G401 (cell line): ENCODE measurements around the gene TM4SF20. TPM values are rescaled to one million over a fixed set of nuclear protein-coding genes. Genes with fewer than 3 reads are reported as not detected.

ENCODE experiments used
- DNase-seq: peaks from one replicate; pipeline ENCODE4 v3.0.0-alpha.2; 2015; ENCODE audit warnings: low spot score
- in situ Hi-C: cut with HindIII; loops from 2 replicates; pipeline ENCODE4 v1.10.0; 2016; ENCODE audit warnings: low sequenced_read_pairs, mixed read lengths
- total RNA-seq: library from RNA; depleted of rRNA; stranded (reverse); fragments of >200 nt; shearing (Covaris generic); gene quantifications from 2 replicates; pipeline ENCODE4 v1.2.3, GENCODE V29; 2014; rRNA removed

The TM4SF20 gene, protein sequence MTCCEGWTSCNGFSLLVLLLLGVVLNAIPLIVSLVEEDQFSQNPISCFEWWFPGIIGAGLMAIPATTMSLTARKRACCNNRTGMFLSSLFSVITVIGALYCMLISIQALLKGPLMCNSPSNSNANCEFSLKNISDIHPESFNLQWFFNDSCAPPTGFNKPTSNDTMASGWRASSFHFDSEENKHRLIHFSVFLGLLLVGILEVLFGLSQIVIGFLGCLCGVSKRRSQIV
- not detected in 2 replicates for total RNA-seq

GRCh38 chr2:227379095-227379494 is at the start of gene TM4SF20:
Gene TM4SF20, minus strand, starts transcription at chr2:227379306. Its CDS starts 38 bp downstream, at chr2:227379268.
- in situ Hi-C loops: no loop called here
- no peak for DNase-seq

- in situ Hi-C loops: no loop called here
- DNase-seq: no peak
These were observed 49.7 kb upstream of the TM4SF20 start for GRCh38 chr2:227428731-227429285.

- in situ Hi-C loops: no loop called here
- no peak for DNase-seq
These were observed 44.8 kb upstream of the TM4SF20 start for GRCh38 chr2:227423656-227424499.

GRCh38 chr2:227420087-227421052 is 41.3 kb upstream of the TM4SF20 start:
- in situ Hi-C loops: no loop called here
- no peak for DNase-seq

DNA sequence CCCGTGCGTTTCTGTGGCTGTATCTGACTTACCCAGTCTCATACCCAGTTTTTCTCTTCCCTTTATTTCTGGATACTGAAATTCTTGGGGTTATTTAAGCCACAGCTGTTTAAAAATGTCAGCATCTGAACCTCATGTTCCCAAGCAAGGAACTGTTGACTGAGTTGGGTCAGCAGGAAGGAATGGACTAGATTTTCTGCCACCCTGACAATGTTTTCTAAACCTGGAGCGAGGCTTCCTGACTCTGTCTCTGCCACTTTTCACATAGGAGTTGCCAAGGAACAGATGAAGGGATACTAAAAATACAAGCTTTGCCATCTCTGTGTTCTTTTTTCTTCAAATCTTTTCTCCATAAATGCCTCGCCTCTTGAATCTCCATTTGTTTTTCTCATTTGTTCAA is 37.6 kb upstream of the TM4SF20 start:
- DNase-seq: no peak
- in situ Hi-C loops: no loop called here

GRCh38 chr2:227415538-227416424 is 36.7 kb upstream of the TM4SF20 start:
- in situ Hi-C loops: no loop called here
- no peak for DNase-seq

DNA sequence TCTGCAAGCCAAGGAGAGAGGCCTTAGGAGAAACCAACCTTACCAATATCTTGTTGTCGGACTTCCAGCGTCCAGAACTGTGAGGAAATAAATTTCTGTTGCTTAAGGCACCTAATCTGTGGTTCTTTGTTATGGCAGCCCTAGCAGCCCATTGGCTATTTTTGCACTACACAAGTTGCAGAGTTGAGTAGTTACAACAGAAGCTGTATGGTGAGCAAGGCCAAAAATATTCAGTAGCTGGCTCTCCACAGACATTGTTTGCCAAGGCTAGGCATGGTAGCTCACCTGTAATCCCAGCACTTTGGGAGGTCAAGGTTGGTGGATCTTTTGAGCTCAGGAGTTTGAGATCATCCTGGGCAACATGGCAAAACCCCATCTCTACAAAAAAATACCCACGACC is 35.7 kb upstream of the TM4SF20 start:
- DNase-seq: no peak

GRCh38 chr2:227413371-227413770 is 34.3 kb upstream of the TM4SF20 start:
- in situ Hi-C loops: no loop called here
- DNase-seq: no peak

More for the DNA sequence above, 35.7 kb upstream of the TM4SF20 start:
- in situ Hi-C loops: no loop called here

GRCh38 chr2:227412877-227413276 is 33.8 kb upstream of the TM4SF20 start:
- in situ Hi-C loops: no loop called here
- DNase-seq: no peak

DNA sequence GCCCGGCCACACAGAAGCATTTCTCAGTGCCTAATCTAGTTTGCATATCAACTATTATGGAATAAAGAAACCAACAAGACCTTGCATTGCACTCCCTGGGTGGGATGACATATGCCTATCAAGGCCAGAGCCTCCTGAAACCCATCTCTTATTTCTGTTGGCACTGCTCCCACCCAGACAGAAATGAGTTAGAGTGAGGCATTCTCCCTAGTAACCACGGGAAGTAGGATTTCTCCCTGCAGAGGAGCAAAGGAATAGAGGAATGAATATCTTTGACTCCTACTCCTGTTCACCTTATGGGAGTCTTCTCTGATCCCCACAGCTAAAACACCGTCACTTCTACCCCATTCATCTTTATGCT is 32.9 kb upstream of the TM4SF20 start:
- in situ Hi-C loops: no loop called here
- DNase-seq: no peak

DNA sequence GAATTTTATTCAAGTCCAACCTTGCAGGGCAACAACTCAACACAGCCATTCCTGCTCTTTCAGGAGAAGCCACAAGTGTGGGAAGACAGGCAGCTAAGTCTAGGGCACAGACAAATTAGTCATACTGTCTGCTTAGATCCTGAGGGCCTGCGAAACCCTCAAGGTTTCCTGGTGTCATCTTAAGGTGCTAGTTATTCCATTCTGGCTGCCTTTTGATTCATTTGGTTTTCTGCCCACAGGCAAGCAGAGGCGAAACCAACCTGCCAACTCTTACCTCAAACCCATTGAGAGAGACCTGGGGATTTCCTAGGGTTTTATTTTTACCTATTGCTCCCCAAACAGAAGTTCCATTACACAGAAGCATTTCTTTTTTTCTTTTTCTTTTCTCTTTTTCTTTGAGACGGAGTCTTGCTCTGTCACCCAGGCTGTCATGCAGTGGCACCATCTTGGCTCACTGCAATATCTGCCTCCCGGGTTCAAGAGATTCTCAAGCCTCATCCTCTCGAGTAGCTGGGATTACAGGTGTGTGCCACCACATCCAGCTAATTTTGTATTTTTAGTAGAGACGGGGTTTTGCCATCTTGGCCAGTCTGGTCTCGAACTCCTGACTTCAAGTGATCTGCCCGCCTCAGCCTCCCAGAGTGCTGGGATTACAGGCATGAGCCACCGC is 32.3 kb upstream of the TM4SF20 start:
- DNase-seq: no peak
- in situ Hi-C loops: no loop called here

DNA sequence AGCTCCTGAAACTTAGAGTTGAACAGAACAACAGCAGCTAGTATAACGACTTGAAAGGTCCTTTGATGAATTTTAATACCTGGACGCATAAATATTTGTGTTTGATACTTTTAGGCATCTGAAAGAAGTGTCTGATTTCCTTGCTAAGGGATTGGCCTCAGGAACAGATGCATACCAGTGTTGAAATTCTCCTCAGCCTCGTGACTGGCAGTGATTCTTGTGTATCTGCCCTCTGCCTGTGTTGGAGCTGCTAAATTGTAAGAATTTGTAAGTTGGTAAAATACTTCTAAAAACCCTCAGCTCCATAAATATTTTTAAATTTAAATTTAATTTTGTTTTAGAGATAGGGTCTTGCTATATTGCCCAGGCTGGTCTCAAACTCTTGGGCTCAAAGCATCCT is 31.1 kb upstream of the TM4SF20 start:
- no peak for DNase-seq
- in situ Hi-C loops: no loop called here

GRCh38 chr2:227407591-227408151 is 28.6 kb upstream of the TM4SF20 start:
- in situ Hi-C loops: no loop called here

DNA sequence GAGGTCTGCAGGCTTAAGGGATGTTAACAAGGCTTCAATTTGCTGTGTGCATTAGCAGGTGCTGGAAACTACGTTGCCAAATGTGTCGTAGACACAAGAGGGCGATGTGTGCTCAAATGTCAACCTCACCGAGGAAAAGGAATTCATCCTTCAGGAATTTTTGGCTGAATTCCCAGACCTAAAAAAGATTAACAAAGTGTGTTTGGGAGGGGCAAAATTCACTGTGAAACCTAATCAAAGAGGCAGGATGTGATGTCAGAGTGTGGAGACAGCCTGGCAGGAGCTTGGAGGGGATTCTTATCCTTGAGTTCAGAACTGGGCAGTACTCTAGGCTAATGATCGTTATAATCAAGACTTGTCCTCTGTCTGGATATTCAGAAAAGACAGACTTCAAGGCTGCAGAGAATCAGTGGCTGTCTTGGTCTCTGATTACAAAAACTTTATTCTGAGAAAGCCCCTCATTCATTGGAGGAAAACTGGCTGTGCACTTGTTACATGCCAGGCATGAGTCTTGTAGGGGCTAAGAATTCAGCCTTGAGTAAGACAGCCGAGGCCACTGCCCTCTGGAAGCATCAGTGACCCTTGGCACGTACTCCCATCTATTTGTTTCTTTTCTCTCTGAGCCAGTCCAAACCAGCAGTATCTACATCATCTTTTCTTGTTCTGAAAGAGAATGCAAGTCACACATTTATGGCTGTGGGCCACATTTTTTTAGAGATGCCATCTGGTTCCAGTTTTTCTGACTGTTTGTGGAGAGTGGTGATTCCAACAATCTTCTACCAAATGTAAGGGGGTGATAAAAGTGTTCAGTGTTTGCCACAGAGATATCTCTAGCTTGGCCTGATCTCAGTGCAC is 27.3 kb upstream of the TM4SF20 start:
- in situ Hi-C loops: no loop called here
- peak; percentile 91 for DNase-seq

More at GRCh38 chr2:227407591-227408151, 28.6 kb upstream of the TM4SF20 start:
- peak; percentile 80 for DNase-seq

DNA sequence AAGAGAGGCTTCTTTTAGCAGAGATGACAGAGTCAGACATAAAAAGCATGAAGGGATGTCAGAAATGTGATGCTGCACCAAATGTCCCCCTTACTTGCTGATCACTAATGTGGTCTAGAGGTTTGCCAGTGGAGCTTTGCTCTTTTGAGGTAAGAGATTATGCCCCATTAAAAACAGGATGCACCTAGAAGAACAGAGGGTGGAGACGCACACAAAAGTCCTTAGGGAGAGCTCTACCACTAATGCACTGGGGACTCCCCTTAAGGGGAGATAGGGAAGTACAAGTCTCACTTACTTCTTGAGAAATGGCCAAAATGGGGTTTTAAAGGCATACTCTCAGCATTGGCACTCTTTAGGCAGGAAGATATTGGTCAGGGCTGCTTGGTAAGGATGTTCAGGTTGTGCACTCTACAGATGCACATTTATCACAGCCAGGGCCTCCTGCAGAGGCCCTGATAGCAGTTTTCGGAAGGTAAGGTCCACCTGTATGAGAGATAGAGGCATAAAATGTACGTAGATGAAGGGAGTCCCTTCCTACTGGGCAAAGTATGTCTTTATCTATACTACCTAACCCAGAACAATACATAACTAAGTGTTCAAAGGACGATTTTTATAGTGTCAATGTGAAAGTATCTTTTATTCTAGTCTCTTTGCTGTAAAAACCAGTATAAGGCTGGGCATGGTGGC is 25.6 kb upstream of the TM4SF20 start:
- no peak for DNase-seq
- in situ Hi-C loops: no loop called here

DNA sequence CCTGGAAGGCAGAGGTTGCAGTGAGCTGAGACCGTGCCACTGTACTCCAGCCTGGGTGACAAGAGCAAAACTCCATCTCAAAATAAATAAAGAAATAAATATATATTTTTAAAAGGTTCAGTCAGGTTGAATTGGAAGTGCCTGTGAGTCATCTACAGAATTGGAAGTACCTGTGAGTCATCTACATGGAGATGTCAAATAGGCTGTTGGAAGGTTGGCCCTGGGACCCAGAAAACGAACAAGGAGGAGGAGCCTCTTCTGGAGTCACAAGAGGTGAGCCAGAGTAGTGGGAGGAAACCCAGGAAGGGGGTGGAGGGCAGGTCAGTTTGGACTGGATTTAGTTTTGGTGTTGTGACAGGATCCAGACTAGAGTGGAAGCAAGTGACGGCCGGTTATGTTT is 23.9 kb upstream of the TM4SF20 start:
- in situ Hi-C loops: no loop called here
- DNase-seq: no peak
